Loucy (cell line): ENCODE results near the gene ABCA6.

Experiments used
- CTCF ChIP-seq: fragments of 200-600 bp; sonication (generic); conservative IDR thresholded peaks from 2 replicates; pipeline ENCODE4 v1.5.1; 2014; ENCODE audit warnings: mild to moderate bottlenecking, antibody characterized with exemption, low read length
- EZH2phosphoT487 ChIP-seq: fragments of 200-600 bp; IDR thresholded peaks from 2 replicates; pipeline ENCODE4 v1.6.1; 2018; ENCODE audit warnings: antibody characterized with exemption, mild to moderate bottlenecking, moderate library complexity, borderline replicate concordance

DNA sequence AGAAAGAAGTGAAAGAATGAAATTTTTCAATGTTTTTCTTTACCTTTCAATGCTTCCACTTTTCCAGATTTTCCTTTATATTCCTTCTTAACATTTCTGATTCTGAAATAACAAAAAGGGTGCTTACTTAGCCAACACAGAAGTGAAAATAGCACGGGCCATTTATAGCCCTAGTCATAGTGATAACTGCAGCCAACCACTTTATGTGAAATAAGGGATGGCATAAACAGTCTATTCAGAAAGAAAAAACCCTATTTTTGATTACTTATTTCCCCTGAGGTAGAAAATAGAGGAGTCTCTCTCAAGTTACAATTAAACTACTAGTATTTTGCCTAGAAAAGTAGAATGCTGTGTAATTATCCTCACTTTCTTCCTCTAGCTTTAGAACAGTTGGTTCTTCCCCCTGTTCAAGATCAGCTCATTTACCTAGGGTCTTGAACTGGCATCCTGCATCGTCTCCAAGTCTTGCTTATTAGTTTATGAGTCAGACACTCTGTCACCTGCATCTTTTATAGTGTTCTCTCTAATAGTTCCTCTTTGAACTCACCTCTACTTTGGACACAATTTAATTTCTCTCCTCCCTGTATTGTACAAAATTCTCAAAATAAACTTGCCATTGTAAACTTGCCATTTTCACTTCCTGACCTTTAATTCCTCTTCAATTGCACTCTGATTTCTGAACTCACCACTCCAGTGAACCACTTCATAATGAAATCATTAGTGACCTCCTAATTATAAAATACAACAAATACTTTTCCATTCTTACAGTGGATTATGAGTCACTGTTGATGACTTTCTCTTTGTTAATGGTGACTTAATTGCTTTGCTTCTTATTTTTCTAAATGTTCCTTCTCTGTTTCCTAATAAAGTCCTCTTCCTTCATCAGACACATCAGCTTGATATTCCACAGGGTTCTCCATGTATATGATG is 23.6 kb downstream of the ABCA6 start:
- TF ChIP-seq CTCF = no peak
- TF ChIP-seq EZH2phosphoT487 = no peak
